ENCODE measurements around the gene C20orf141.

C20orf141 gene

DNA sequence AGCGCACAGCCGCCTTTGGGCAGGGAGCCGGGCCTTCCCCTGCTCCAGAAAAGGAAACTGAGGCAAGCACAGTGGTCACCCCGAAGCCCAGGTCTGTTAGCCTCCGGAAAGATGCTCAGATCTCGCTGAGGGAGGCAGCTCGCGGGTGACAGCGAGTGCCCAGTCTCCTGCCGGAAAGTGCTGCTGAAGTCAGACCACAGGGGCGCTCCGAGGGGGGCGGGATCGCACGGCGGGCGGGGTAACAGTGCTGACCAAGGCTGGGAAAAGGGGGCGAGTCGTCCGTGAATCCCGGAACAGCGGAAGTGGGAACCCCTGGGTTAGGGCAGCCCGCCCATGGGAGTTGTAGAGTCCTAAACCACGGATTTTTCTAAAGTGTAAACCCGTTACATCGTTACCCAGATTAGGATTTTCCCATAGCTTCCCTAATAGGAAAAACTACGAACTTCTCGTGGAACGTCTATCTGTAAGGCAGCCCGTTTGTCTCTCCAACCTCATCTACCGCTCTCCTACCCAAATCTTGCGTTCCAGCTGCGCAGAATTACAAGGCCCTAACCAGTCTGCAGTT is 26.3 kb downstream of the C20orf141 start:
- H3K9me3 ChIP-seq (ENCODE audit: control insufficient read depth, insufficient read depth, low read depth, low read length), result no peaks in the 10 kb centered on the region
- TF ChIP-seq GLIS1 (tag by site-specific recombination; IDR thresholded peaks at IDR 0.05), result peak; percentile 94
- TF ChIP-seq ZNF426 (tag by site-specific recombination; IDR thresholded peaks at IDR 0.05), result no peak
- peak; percentile 94 for TF ChIP-seq ZNF335 (tag by site-specific recombination; conservative IDR thresholded peaks at IDR 0.05)
- TF ChIP-seq ZIC2 (tag by site-specific recombination; IDR thresholded peaks at IDR 0.05), result peak; percentile 86
- no peak for TF ChIP-seq ZNF366 (tag by site-specific recombination; conservative IDR thresholded peaks at IDR 0.05)
- TF ChIP-seq, protein P1, sequence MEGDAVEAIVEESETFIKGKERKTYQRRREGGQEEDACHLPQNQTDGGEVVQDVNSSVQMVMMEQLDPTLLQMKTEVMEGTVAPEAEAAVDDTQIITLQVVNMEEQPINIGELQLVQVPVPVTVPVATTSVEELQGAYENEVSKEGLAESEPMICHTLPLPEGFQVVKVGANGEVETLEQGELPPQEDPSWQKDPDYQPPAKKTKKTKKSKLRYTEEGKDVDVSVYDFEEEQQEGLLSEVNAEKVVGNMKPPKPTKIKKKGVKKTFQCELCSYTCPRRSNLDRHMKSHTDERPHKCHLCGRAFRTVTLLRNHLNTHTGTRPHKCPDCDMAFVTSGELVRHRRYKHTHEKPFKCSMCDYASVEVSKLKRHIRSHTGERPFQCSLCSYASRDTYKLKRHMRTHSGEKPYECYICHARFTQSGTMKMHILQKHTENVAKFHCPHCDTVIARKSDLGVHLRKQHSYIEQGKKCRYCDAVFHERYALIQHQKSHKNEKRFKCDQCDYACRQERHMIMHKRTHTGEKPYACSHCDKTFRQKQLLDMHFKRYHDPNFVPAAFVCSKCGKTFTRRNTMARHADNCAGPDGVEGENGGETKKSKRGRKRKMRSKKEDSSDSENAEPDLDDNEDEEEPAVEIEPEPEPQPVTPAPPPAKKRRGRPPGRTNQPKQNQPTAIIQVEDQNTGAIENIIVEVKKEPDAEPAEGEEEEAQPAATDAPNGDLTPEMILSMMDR (tag by site-specific recombination; IDR thresholded peaks at IDR 0.05), result peak; percentile 9; the same call in 1 of the 2 replicates
- TF ChIP-seq ZNF37A (tag by site-specific recombination; IDR thresholded peaks at IDR 0.05), result no peak
- TF ChIP-seq SP3 (tag by site-specific recombination; IDR thresholded peaks at IDR 0.05), result peak; percentile 69
- no peak for TF ChIP-seq YY1 (tag by site-specific recombination; IDR thresholded peaks at IDR 0.05)
- TF ChIP-seq ZNF341 (tag by site-specific recombination; IDR thresholded peaks at IDR 0.05; ENCODE audit: low read depth), result peak; percentile 99
- peak; percentile 27; the same call in 1 of the 2 replicates for TF ChIP-seq ZNF600 (tag by site-specific recombination; IDR thresholded peaks at IDR 0.05)
- no peak for TF ChIP-seq ZFP3 (tag by site-specific recombination; IDR thresholded peaks at IDR 0.05; ENCODE audit: low read depth)
- TF ChIP-seq, protein P2, sequence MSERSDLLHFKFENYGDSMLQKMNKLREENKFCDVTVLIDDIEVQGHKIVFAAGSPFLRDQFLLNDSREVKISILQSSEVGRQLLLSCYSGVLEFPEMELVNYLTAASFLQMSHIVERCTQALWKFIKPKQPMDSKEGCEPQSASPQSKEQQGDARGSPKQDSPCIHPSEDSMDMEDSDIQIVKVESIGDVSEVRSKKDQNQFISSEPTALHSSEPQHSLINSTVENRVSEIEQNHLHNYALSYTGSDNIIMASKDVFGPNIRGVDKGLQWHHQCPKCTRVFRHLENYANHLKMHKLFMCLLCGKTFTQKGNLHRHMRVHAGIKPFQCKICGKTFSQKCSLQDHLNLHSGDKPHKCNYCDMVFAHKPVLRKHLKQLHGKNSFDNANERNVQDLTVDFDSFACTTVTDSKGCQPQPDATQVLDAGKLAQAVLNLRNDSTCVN (tag by site-specific recombination; optimal IDR thresholded peaks at IDR 0.05), result peak; percentile 29
- TF ChIP-seq ZNF501 (tag by site-specific recombination; IDR thresholded peaks at IDR 0.05), result no peak
- 0 out of 2 replicates have a peak, but pooled peaks have one; percentile 4 for TF ChIP-seq ZXDB (tag by site-specific recombination; IDR thresholded peaks at IDR 0.05)
- TF ChIP-seq ZBTB20 (tag by site-specific recombination; IDR thresholded peaks at IDR 0.05), result peak; percentile 37; the same call in 1 of the 2 replicates
- TF ChIP-seq GLIS2 (tag by site-specific recombination; IDR thresholded peaks at IDR 0.05), result peak; percentile 96
- TF ChIP-seq KLF16 (tag by site-specific recombination; IDR thresholded peaks at IDR 0.05), result 0 out of 2 replicates have a peak, but pooled peaks have one; percentile 33
- TF ChIP-seq, protein P3, sequence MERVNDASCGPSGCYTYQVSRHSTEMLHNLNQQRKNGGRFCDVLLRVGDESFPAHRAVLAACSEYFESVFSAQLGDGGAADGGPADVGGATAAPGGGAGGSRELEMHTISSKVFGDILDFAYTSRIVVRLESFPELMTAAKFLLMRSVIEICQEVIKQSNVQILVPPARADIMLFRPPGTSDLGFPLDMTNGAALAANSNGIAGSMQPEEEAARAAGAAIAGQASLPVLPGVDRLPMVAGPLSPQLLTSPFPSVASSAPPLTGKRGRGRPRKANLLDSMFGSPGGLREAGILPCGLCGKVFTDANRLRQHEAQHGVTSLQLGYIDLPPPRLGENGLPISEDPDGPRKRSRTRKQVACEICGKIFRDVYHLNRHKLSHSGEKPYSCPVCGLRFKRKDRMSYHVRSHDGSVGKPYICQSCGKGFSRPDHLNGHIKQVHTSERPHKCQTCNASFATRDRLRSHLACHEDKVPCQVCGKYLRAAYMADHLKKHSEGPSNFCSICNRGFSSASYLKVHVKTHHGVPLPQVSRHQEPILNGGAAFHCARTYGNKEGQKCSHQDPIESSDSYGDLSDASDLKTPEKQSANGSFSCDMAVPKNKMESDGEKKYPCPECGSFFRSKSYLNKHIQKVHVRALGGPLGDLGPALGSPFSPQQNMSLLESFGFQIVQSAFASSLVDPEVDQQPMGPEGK (tag by site-specific recombination; IDR thresholded peaks at IDR 0.05), result peak; percentile 29; the same call in 1 of the 2 replicates
- TF ChIP-seq ZFHX2 (tag by site-specific recombination; conservative IDR thresholded peaks at IDR 0.05), result 0 out of 2 replicates have a peak, but pooled peaks have one; percentile 2
- peak; percentile 50; the same call in 1 of the 2 replicates for TF ChIP-seq IKZF3 (tag by site-specific recombination; IDR thresholded peaks at IDR 0.05)
- TF ChIP-seq, protein P4, sequence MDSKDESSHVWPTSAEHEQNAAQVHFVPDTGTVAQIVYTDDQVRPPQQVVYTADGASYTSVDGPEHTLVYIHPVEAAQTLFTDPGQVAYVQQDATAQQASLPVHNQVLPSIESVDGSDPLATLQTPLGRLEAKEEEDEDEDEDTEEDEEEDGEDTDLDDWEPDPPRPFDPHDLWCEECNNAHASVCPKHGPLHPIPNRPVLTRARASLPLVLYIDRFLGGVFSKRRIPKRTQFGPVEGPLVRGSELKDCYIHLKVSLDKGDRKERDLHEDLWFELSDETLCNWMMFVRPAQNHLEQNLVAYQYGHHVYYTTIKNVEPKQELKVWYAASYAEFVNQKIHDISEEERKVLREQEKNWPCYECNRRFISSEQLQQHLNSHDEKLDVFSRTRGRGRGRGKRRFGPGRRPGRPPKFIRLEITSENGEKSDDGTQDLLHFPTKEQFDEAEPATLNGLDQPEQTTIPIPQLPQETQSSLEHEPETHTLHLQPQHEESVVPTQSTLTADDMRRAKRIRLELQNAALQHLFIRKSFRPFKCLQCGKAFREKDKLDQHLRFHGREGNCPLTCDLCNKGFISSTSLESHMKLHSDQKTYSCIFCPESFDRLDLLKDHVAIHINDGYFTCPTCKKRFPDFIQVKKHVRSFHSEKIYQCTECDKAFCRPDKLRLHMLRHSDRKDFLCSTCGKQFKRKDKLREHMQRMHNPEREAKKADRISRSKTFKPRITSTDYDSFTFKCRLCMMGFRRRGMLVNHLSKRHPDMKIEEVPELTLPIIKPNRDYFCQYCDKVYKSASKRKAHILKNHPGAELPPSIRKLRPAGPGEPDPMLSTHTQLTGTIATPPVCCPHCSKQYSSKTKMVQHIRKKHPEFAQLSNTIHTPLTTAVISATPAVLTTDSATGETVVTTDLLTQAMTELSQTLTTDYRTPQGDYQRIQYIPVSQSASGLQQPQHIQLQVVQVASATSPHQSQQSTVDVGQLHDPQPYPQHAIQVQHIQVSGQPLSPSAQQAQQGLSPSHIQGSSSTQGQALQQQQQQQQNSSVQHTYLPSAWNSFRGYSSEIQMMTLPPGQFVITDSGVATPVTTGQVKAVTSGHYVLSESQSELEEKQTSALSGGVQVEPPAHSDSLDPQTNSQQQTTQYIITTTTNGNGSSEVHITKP (tag by site-specific recombination; IDR thresholded peaks at IDR 0.05), result peak; percentile 83
- peak; percentile 53; the same call in 1 of the 2 replicates for TF ChIP-seq KLF9 (tag by site-specific recombination; IDR thresholded peaks at IDR 0.05; ENCODE audit: low read depth)
- TF ChIP-seq SP2 (tag by site-specific recombination; IDR thresholded peaks at IDR 0.05), result peak; percentile 74
- TF ChIP-seq ZNF140 (tag by site-specific recombination; IDR thresholded peaks at IDR 0.05), result no peak
- no peak for TF ChIP-seq KLF8 (tag by site-specific recombination; IDR thresholded peaks at IDR 0.05)
- no peak for TF ChIP-seq YY2 (tag by site-specific recombination; IDR thresholded peaks at IDR 0.05)
- peak overlapping the region; percentile 39; the same call in 1 of the 2 replicates for H3K27ac ChIP-seq (ENCODE audit: extremely low read depth, low read depth, low read length)
- CTCF ChIA-PET, result interaction anchor here (0.9 kb wide), 1 partner anchor 116 kb away, joined by 3 read pairs; no protein-coding TSS in a partner anchor
- peaks cover 6% of the 10 kb centered on the region; the same call in 1 of the 2 replicates for H3K4me1 ChIP-seq (ENCODE audit: control insufficient read depth, insufficient read depth, low read length)
- peak overlapping the region; percentile 71 for H3K4me3 ChIP-seq (ENCODE audit: low read depth, low read length)
- POLR2A ChIA-PET, result interaction anchor here (0.6 to 1.4 kb wide), 5 partner anchors 8 to 32 kb away, joined by 3 to 7 read pairs (median 3); partner anchors contain the start of genes C20orf141 and PTPRA
- H3K36me3 ChIP-seq (ENCODE audit: control insufficient read depth in 2 of 2, insufficient read depth in 1 of 2, low read length in 2 of 2), result peaks cover 0 to 42% of the 10 kb centered on the region in 2 experiments; a peak in 2 of 3 replicates
